Suprapubic skin (tissue), 4 donors: ENCODE results near the gene F2RL3. TPM values are rescaled to one million over a fixed set of nuclear protein-coding genes. Genes with fewer than 3 reads are reported as not detected.
A peak's percentile ranks its signal among the peaks of the same experiment; 100 is the strongest.

Source experiments
- DNase-seq, 2 donors: peaks; one replicate each; pipeline ENCODE4 v3.0.0-alpha.2; 2019; ENCODE audit warnings: low spot score in 2 of 2
- H3K27ac ChIP-seq: fragments of 200-600 bp; sonication (generic); one replicate; pipeline ENCODE4 v1.5.1; 2019
- H3K27me3 ChIP-seq: fragments of 200-600 bp; sonication (generic); one replicate; pipeline ENCODE4 v1.5.1; 2019
- H3K36me3 ChIP-seq: fragments of 200-600 bp; sonication (generic); one replicate; pipeline ENCODE4 v1.5.1; 2019
- H3K4me1 ChIP-seq: fragments of 200-600 bp; sonication (generic); one replicate; pipeline ENCODE4 v1.5.1; 2019
- H3K4me3 ChIP-seq: fragments of 200-600 bp; sonication (generic); one replicate; pipeline ENCODE4 v1.5.1; 2019; ENCODE audit warnings: mild to moderate bottlenecking
- H3K9me3 ChIP-seq: fragments of 200-600 bp; sonication (generic); one replicate; pipeline ENCODE4 v1.5.1; 2019
- CTCF ChIP-seq, 2 donors: fragments of 200-600 bp in 1 of 2; fragments of 450-650 bp in 1 of 2; sonication (generic) in 1 of 2; IDR thresholded peaks; one replicate each; pipeline ENCODE4 v1.5.1; 2016 to 2019; ENCODE audit warnings: antibody characterized with exemption in 2 of 2, mild to moderate bottlenecking in 1 of 2, moderate library complexity in 1 of 2
- EP300 ChIP-seq: sonication (generic); formaldehyde crosslinking; IDR thresholded peaks from one replicate; pipeline ENCODE4 v1.6.1; 2017; ENCODE audit warnings: antibody characterized with exemption
- POLR2A ChIP-seq, 2 donors: fragments of 450-650 bp; IDR thresholded peaks; one replicate each; pipeline ENCODE4 v1.6.1; 2017; ENCODE audit warnings: antibody characterized with exemption in 2 of 2, mild to moderate bottlenecking in 2 of 2, moderate library complexity in 2 of 2
- POLR2AphosphoS5 ChIP-seq, 3 donors: sonication (generic); formaldehyde crosslinking; IDR thresholded peaks; one replicate each; pipeline ENCODE4 v1.6.1; 2017; ENCODE audit warnings: antibody characterized with exemption in 3 of 3
- WGBS: methylation state at CpG from one replicate; pipeline ENCODE4 v1.1.5; 2018; 5-methylcytosine and 5-hydroxymethylcytosine counted together
- total RNA-seq, 4 donors: library from RNA; depleted of rRNA; stranded (reverse); fragments of >200 nt; gene quantifications; one replicate each; pipeline ENCODE4 v1.1.0, GENCODE V29; 2016

Gene F2RL3
- total RNA-seq, 4 donors from 2014 or later = 0.57 to 3.9 (median 1.2) TPM

- TF ChIP-seq POLR2AphosphoS5 (IDR thresholded peaks at IDR 0.05) (no peak), EP300 (no peak), CTCF (IDR thresholded peaks at IDR 0.05) (no peak), POLR2A (IDR thresholded peaks at IDR 0.05) (no peak)
- DNase-seq = no peak
- WGBS = 90% methylated on average over 2 of the region's 5 CpGs
- H3K9me3 ChIP-seq = no peaks in the 10 kb centered on the region
- H3K4me3 ChIP-seq = no peak overlapping the region
- H3K36me3 ChIP-seq = no peaks in the 10 kb centered on the region
- H3K4me1 ChIP-seq = no peaks in the 10 kb centered on the region
- H3K27me3 ChIP-seq = no peaks in the 10 kb centered on the region
- no peak overlapping the region for H3K27ac ChIP-seq
Measured at GRCh38 chr19:16904599-16904998, 15.8 kb downstream of the F2RL3 start.

- Histone ChIP-seq H3K27me3 (no peaks in the 10 kb centered on the region), H3K4me3 (no peak overlapping the region), H3K27ac (no peak overlapping the region), H3K9me3 (peaks cover 13% of the 10 kb centered on the region), H3K36me3 (no peaks in the 10 kb centered on the region), H3K4me1 (no peaks in the 10 kb centered on the region)
- 79% methylated on average over 10 of the region's 12 CpGs for WGBS
- no peak for DNase-seq
- TF ChIP-seq POLR2AphosphoS5 (IDR thresholded peaks at IDR 0.05) (no peak), EP300 (no peak), POLR2A (IDR thresholded peaks at IDR 0.05) (no peak), CTCF (IDR thresholded peaks at IDR 0.05) (no peak)
Measured at GRCh38 chr19:16908759-16909158, 20.0 kb downstream of the F2RL3 start.

DNA sequence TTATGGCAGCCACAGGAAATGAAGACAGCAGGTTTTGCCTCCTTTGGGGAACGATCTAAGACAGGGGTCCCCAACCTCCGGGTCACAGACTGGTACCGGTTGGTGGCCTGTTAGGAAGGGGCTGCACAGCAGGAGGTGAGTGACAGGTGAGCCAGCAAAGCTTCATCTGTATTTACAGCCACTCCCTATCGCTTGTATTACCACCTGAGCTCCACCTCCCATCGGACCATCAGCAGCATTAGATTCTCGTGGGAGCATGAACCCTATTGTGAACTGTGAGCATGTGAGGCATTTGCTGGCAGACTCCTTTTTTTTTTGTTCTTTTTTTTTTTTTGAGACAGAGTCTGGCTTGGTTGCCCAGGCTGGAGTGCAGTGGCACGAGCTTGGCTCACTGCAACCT, 22.2 kb downstream of the F2RL3 start:
- 91% methylated on average over 7 of the region's 7 CpGs for WGBS
- TF ChIP-seq CTCF (IDR thresholded peaks at IDR 0.05) (no peak), EP300 (no peak), POLR2AphosphoS5 (IDR thresholded peaks at IDR 0.05) (no peak), POLR2A (IDR thresholded peaks at IDR 0.05) (no peak)
- DNase-seq = peak in 1 of 2 donors; percentile 35

GRCh38 chr19:16912780-16913179, 24.0 kb downstream of the F2RL3 start:
- H3K9me3 ChIP-seq = peaks cover 22% of the 10 kb centered on the region
- H3K36me3 ChIP-seq = no peaks in the 10 kb centered on the region
- DNase-seq = no peak
- TF ChIP-seq POLR2AphosphoS5 (IDR thresholded peaks at IDR 0.05) = no peak
- TF ChIP-seq EP300 = no peak
- no peak for TF ChIP-seq CTCF (IDR thresholded peaks at IDR 0.05)
- no peak for TF ChIP-seq POLR2A (IDR thresholded peaks at IDR 0.05)
- 78% methylated on average over 4 of the region's 4 CpGs for WGBS
- H3K27me3 ChIP-seq = no peaks in the 10 kb centered on the region
- no peak overlapping the region for H3K27ac ChIP-seq
- no peaks in the 10 kb centered on the region for H3K4me1 ChIP-seq
- H3K4me3 ChIP-seq = no peak overlapping the region

More for the DNA sequence above, 22.2 kb downstream of the F2RL3 start:
- Histone ChIP-seq H3K36me3 (no peaks in the 10 kb centered on the region), H3K9me3 (peaks cover 22% of the 10 kb centered on the region), H3K4me3 (no peak overlapping the region), H3K27me3 (no peaks in the 10 kb centered on the region), H3K4me1 (no peaks in the 10 kb centered on the region), H3K27ac (no peak overlapping the region)

DNA sequence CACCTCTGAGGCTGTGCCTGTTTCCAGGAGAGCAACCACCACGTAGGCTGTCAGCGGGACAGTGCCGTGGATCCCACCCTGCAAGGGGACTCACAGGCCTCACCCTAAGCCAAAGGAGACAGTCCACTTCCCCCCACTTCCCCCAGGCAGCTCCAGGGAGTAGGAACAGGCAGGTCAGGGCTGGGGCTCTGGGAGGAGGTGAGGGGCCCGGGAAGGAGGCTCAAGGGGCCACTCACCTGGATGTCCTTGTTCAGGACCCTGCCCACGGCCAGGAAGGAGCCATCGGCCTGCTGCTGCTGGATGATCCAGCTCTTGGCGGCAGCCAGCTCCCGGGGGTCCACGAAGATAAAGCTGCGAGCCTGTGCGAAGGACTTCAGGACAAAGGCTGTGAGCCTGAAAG, 25.6 kb downstream of the F2RL3 start:
- Histone ChIP-seq H3K27ac (no peak overlapping the region), H3K9me3 (peaks cover 28% of the 10 kb centered on the region), H3K4me1 (no peaks in the 10 kb centered on the region), H3K36me3 (no peaks in the 10 kb centered on the region), H3K27me3 (peaks cover 3% of the 10 kb centered on the region), H3K4me3 (no peak overlapping the region)
- no peak for TF ChIP-seq EP300
- TF ChIP-seq CTCF (IDR thresholded peaks at IDR 0.05) = no peak
- TF ChIP-seq POLR2AphosphoS5 (IDR thresholded peaks at IDR 0.05) = no peak
- TF ChIP-seq POLR2A (IDR thresholded peaks at IDR 0.05) = no peak
- peak in 1 of 2 donors; percentile 39 for DNase-seq
- 87% methylated on average over 3 of the region's 11 CpGs for WGBS
